Renal pelvis (tissue), 4 donors: ENCODE data around the gene CDH4. TPM values are rescaled to one million over a fixed set of nuclear protein-coding genes. Genes with fewer than 3 reads are reported as not detected.

Experiments
- DNase-seq: peaks from one replicate; pipeline ENCODE4 v3.0.0-alpha.2; 2013
- polyA plus RNA-seq, 3 donors: library from polyadenylated mRNA; unstranded; fragments of 120-200 nt; gene quantifications; one replicate each; pipeline ENCODE4 v1.2.1, GENCODE V29; 2013; ENCODE audit not compliant: insufficient read length in 3 of 3

Gene CDH4
- polyA plus RNA-seq, 3 donors = 8.4 to 9.5 (median 8.7) TPM

GRCh38 chr20:61650912-61651733 is 399.1 kb downstream of the CDH4 start:
- DNase-seq = no peak

- no peak for DNase-seq
Measured at GRCh38 chr20:61652146-61652545, 400.1 kb downstream of the CDH4 start.

- no peak for DNase-seq
Measured at GRCh38 chr20:61654726-61655125, 402.7 kb downstream of the CDH4 start.

DNA sequence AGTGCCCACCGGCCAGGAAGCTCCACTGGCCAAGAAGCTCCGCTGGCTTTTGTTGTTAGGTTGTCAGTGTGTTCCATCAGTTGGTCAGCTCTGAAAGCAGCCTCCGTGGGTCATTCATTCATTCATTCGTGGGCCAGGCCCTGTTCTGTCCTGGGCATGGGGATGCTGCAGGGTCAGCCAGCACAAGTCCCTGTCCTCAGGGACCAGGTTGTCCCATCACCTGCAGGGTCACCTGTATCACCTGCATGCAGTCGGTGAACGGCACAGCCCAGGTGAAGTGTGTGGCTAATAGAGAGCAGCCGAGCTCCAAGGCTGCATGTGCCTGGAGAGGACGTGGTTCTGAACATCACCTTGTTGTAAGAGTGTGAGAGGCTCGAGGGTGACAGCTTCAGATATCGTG is 403.5 kb downstream of the CDH4 start:
- DNase-seq = no peak

DNA sequence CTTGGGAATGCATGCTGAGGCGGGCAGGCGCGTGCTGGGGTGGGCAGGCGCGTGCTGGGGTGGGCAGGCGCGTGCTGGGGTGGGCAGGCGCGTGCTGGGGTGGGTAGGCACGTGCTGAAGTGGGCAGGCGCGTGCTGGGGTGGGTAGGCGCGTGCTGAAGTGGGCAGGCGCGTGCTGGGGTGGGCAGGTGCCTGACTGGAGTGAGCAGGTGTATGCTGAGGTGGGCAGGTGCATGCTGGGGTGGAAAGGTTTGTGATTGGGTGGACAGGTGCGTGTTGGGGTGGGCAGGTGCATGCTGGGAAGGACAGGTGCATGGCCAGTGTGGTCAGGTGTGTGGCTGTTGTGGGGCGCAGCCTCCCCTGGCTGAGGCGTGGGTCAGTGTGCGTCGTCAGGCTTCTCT is 404.1 kb downstream of the CDH4 start:
- DNase-seq = no peak

- no peak for DNase-seq
Measured at GRCh38 chr20:61657721-61658377, 405.8 kb downstream of the CDH4 start.

- no peak for DNase-seq
Measured at GRCh38 chr20:61658563-61658962, 406.5 kb downstream of the CDH4 start.

DNA sequence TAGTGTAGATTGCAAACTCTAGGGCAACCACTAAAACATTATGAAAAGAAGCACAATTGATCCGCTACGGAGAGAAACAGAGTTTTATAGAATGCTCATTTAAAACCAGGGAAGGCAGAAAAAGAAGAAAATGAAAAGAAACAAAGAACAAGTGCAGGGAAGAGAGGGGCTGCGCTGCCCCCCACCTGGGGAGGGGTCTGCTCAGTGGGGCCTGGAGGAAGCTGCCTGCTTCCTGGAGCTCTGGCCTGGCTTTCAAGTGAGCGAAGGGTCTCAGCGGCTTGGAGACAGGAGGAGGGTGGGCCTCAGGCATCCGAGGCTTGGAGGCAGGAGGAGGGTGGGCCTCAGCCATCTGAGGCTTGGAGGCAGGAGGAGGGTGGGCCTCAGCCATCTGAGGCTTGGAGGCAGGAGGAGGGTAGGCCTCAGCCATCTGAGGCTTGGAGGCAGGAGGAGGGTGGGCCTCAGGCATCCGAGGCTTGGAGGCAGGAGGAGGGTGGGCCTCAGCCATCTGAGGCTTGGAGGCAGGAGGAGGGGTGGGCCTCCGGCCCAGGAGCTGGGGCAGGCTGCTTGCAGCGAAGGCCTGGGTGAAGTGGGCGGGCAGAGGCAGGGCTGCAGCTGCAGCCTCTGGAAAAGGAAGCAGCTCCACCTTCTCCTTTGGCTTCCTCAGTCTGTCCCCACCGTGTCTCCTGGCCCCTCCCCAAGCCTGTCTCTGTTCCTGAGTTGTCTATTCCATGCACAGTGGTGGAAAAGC is 407.4 kb downstream of the CDH4 start:
- DNase-seq = no peak

- DNase-seq = no peak
Measured at GRCh38 chr20:61659994-61660346, 407.9 kb downstream of the CDH4 start.

GRCh38 chr20:61660559-61660958 is 408.5 kb downstream of the CDH4 start:
- DNase-seq = no peak

DNA sequence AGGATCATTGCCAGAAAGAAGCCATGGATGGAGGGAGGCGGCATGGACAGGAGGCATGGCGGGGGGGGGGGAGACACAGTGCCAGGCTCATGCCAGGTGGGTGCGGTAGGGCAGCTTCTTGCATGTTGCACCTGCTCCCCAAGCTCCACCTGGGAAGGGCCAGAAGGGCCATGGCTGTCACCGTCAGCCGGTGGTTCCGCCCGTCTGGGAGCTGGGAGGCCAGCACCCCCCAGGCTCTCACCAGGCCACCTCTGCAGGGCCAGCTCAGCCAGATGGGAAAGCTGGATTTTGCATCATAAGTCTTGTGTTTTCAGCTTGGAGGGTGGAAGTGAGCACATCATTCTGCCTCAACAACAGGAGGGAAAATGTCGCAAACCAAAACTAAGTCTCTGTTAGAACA is 409.0 kb downstream of the CDH4 start:
- no peak for DNase-seq

DNA sequence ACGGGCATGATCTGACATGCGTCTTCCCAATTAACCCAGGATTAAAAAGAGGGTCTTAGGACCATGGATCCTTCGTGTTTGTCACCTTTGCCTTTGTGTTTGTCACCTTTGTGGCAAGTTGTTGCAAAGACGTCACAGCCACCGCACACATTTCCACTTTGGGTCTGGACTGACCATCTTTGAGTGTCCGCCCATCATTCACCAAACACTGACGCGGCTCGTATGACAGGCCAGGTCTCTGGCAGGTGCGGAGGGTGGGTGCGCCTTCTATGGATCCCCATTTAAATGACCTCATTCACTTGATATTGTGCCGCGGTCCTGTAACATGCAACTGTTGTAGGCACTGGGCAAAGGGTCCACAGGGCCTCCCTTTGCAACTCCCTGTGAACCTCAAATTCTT is 409.5 kb downstream of the CDH4 start:
- DNase-seq = no peak

DNA sequence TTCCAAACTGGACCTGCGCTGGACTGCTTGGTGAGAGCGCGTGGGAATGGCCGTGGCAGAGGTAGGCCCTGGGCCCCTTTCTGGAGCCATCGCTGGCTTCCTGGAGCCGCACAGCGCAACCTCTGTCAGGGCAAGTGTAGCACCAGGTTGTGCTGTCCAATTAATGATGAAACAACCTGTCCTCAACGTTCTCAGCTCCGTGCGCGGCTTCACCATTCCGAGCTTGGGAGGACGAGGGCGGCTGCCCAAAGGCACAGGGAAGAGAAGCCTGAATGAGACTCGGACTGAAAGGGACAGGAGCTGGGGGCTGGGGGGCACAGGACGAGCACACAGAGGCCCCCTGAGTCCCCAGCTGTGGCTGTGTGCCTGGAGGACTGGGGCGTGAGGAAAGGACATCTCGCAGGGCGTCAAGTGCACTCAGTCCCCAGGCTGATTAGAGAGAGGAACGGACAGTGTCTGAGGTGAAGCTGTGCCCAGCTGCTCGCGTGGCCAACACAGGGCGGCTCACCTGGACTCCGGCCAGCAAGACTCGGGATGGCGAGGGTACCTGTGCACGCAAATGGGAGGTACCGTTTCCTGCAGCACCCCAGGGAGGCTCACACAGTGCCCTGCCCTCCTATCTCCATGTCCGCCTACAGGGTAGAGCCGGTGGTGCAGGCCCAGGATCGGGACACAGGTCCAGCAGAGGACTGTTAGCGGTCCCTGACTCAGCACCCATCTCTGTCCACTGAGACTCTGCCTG is 410.3 kb downstream of the CDH4 start:
- DNase-seq = no peak

DNA sequence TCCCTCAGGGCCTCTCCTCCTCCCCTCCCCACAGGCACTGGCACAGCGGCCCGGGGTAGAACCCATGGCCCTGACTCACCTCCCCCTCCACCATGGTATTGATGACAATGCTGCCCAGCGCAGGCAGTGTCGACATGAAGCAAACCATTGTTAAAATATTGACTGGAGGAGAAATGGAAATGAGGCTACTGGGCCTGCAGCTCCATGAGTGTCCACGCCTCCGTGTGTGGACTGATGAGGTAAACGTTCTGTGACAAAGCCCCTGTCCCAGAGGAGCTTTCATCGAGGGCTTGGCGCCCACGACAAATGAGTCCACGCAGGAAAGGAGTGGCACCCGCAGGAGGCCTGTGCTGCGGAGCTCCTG is 410.9 kb downstream of the CDH4 start:
- DNase-seq = no peak

DNA sequence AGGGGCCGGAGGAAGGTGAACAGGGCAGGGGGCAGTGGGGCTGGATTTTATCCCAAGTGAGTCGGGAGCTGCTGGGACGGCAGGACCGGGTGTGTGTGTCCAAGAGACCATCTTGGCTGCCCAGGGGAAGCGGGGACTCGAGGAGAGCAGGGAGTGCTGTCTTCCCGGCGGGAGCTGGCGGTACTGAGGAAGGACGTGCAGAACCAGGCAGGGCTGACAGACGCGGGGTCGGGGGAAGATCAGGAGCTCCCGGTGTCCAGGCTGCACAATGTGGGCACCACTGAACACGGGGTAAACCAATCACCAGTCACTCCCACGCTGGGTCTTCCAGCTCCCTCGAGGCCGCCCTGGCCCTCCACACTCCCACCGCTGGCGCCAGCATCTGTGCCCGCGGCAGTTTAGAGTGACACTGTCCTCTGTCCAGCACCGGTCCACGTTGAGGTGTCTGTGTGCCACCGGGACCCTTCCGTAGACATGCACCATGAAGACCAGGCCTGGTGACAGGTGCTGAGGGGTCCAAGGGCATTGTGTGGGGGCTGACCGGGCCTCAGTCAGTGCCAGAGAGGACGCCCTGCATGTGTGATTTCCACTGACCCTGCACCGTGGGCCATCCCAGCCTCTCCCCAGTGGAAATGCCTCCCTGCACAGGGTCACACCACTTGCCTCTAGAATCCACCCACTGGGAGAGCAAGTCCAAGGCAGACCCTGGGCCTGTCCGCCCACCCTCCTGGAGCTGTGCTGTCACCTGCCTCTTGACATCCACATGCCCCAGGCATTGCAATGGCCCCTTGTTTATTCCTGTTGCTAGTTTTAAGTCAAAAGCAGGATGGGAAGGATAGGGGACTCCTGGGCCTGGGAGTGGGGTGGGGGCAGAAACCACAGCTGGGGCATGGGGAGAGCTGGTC is 411.7 kb downstream of the CDH4 start:
- DNase-seq = no peak

- no peak for DNase-seq
Measured at GRCh38 chr20:61664556-61665320, 412.7 kb downstream of the CDH4 start.

GRCh38 chr20:61665528-61666470 is 413.7 kb downstream of the CDH4 start:
- no peak for DNase-seq

- DNase-seq = no peak
Measured at GRCh38 chr20:61666471-61666832, 414.4 kb downstream of the CDH4 start.

GRCh38 chr20:61667056-61667792 is 415.2 kb downstream of the CDH4 start:
- no peak for DNase-seq
